Ishikawa (cell line): ENCODE data around the gene GIT2.

Source experiments
- CEBPB ChIP-seq: IDR thresholded peaks from 2 replicates; pipeline ENCODE4 v1.6.1; 2012
- CREB1 ChIP-seq: IDR thresholded peaks from 2 replicates; pipeline ENCODE4 v1.6.1; 2012; ENCODE audit warnings: low read depth
- EGR1 ChIP-seq: IDR thresholded peaks from 2 replicates; pipeline ENCODE4 v1.6.1; 2012
- EP300 ChIP-seq: IDR thresholded peaks from 2 replicates; pipeline ENCODE4 v1.6.1; 2012; ENCODE audit warnings: borderline replicate concordance
- MAX ChIP-seq: IDR thresholded peaks from 2 replicates; pipeline ENCODE4 v1.6.1; 2012
- NFIC ChIP-seq: IDR thresholded peaks from 2 replicates; pipeline ENCODE4 v1.6.1; 2012
- RAD21 ChIP-seq: IDR thresholded peaks from 2 replicates; pipeline ENCODE4 v1.6.1; 2012; ENCODE audit warnings: low read depth
- REST ChIP-seq: IDR thresholded peaks from 2 replicates; pipeline ENCODE4 v1.6.1; 2012; ENCODE audit warnings: low read depth, mild to moderate bottlenecking

- TF ChIP-seq EGR1 (no peak), RAD21 (no peak), MAX (no peak), CEBPB (no peak), NFIC (no peak), EP300 (no peak), REST (no peak), CREB1 (no peak)
These were observed 52.4 kb downstream of the GIT2 start for GRCh38 chr12:109943811-109944210.
